ENCODE measurements around the gene PCDH1.

PCDH1 gene

DNA sequence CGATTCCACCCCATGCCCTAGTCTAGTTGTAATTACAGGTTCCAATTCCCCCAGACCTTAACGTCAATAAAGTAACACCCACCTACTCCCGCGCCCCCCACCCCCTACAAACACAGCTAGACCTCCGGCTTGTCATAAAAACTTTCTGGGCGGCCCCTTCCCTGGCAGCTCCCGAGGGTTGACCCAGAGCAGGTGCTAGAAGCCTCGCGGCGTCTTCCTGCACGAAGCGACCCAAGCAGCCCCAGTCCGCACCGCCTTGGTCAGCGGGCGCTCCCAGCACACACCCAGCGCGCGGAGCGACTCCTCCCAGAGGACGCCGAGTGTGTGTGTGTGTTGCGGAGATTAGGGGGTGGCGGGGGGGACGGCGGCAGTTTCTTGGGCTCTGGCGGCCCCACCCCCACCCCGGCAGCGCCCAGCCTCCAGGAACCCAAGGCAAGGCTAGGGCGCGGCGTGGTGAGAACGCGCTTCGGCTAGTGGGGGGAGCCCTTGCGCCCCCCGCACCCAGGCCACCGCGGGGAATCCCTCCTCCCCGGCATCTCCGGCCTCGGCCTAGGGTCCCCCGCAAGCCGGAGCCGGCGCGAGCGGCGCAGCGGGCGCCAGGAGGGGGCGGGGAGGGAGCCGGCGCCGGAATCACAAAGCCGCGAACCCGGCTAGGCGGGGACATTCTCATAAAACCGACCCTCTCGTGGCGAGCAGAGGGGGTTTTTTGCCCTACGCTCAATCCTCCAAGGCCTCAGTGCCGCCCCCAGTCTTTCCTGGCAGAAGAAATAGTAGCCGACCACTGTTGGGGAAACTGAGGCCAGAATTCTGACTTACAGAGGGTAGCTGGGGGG lies 2.2 kb downstream of the PCDH1 start:
- DNase-seq: no peak
- in situ Hi-C loops (cut with MboI; ENCODE audit: low pct_unique_long_range_greater_than_20kb, low sequenced_read_pairs): no loop called here

DNA sequence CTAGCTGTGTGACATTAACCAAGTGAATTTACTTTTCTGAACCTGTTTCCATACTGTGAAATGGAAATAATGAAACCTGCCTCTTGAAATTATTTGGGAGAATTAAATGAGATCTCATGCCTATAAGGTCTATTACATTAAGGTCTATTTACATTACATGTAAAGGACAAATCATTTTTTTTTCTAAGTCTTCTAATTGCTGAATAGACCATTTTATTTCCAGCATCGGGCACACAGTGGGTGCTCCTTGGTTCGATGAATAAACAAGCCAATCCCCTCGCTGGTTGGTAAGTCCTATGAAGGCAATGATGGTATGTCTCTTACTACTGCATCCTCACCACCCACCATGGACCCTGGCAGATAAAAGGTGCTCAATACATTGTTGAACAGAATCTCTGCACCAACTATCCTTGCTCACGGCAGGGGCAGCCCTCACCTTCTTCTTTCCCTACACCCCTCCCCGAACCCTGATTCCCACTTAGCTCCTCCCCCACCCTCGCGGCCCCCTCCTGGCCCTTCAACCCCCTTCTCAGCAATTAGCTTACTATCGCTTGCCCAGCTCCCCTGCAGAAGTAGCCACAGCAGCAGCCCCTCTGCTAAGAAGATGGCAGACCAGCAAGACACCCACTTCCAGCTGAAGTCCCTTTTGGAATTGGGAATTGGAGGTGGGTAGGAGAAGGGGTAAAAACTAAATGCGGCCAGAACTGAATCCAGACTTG lies 3.0 kb downstream of the PCDH1 start:
- in situ Hi-C loops (cut with MboI; ENCODE audit: low pct_unique_long_range_greater_than_20kb, low sequenced_read_pairs): no loop called here
- DNase-seq: no peak

DNA sequence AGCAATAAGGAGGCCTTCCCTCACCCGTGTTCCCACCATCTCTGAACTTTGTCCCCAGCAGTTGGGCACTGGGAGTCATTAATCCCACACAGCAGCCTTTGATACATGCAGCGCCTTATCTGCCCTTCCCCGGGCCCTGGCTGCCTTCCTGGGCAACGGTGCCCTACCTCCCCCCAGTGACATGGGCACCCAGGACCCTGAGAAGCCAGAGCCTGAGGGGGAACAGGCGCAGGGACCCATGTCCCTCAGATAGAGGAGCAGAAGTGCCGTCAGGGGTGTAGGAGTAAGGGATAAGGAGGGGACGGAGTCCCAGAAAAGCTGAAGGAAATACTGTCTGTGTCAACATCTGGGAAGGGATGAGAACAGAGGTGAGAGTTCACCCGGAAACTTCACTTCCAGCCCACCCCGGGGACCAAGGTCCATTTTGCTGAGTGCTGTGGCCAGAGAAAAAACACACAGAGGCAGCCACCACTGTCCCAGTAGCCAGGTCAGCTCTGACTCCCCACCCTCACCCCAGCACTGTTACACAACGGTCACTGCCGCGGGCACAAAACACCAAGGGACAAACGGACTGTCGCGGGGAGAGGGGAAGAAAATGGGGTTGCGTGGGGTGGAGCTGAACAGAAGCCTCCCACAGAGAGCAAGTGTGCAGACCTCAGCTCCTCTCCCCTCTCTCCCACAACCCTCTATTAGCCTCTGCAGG lies 3.8 kb downstream of the PCDH1 start:
- in situ Hi-C loops (cut with MboI; ENCODE audit: low pct_unique_long_range_greater_than_20kb, low sequenced_read_pairs): no loop called here
- no peak for DNase-seq

DNA sequence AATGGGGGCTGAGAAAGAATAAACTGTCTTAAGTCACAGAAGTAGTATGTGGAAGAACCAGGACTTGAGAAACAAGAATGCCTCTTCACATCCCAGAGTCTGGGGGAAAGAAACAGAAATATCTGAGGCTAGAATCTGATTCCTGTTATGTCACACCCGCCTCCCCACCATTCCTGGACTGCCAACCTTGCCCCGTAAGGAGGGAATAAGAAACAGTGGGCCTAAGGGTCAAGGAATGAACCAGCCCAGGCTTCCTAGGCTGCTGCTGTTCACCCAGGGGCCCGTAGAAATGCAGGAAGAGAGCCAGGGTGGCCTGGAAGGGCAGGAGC lies 4.3 kb downstream of the PCDH1 start:
- in situ Hi-C loops (cut with MboI; ENCODE audit: low pct_unique_long_range_greater_than_20kb, low sequenced_read_pairs): no loop called here
- DNase-seq: no peak

DNA sequence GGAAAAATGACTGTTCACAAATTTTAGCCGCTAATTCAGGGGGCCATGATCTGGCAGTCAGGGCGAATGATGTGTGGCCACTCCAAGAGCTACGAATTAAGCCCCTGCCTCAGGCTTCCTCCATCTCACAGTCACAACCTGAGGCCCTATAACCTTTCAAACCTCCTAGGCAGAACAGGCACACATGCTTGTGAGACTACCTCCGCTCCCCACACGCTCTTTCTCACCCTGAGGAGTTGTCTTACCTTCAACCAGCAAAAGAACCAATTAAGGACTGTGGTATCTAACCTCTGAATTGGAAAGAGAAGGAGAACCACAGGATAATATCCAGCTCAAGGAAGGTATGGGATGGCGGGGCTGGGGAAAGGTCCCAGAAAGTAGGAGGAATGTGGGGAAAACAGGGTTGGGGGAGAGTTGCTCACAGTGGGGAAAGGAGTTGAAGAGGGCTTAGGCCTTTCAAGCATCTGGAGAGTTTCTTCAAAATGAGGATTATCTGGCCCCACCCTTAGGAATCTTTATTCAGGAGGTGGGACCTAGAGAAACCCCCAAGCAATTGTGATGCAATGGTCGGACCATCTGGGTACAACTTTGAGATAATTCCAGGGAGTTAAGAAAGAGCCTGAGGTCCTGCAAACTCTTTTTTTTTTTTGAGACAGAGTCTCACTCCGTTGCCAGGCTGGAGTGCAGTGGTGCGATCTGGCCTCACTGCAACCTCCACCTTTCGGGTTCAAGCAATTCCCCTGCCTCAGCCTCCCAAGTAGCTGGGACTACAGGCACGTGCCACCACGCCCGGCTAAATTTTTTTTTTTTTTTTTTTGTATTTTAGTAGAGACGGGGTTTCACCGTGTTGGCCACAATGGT lies 5.5 kb downstream of the PCDH1 start:
- no peak for DNase-seq
- in situ Hi-C loops (cut with MboI; ENCODE audit: low pct_unique_long_range_greater_than_20kb, low sequenced_read_pairs): no loop called here

DNA sequence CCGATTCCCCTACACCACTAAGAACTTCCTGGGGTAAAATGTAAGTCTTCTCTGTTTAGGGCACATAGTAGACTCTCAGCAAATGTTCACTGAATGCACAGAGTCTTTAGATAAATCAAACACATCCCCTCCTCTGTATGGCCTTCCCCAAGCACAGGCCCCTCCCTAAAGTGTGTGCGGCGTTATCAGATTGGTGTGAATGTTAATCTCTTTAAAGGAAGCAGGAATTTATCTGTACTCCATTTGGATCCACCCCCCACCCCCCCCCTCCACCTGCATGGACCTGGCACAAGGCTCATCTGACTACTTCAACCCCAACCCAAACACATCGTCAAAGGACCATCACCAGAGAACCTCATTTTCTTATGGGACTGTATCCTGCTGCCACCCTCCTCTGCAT lies 6.3 kb downstream of the PCDH1 start:
- in situ Hi-C loops (cut with MboI; ENCODE audit: low pct_unique_long_range_greater_than_20kb, low sequenced_read_pairs): no loop called here
- no peak for DNase-seq

DNA sequence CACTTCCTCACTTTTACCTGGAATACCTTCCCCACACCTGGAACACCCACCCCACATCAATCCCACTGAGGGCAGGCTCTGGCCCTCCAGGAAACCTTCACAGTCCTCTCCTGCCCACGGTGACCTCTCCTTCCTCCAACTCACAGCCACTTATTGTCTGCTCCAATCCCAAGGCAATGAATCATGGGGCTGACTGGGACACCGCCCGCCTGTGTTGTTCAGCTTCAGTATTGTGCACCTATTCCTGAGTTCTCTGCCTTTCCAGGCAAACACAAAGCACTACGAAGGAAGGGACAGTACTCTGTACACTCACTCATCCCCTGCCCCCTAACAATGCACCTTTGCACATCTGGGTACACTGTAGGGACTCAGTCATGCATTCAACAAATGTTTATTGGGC lies 7.3 kb downstream of the PCDH1 start:
- no peak for DNase-seq
- in situ Hi-C loops (cut with MboI; ENCODE audit: low pct_unique_long_range_greater_than_20kb, low sequenced_read_pairs): no loop called here

DNA sequence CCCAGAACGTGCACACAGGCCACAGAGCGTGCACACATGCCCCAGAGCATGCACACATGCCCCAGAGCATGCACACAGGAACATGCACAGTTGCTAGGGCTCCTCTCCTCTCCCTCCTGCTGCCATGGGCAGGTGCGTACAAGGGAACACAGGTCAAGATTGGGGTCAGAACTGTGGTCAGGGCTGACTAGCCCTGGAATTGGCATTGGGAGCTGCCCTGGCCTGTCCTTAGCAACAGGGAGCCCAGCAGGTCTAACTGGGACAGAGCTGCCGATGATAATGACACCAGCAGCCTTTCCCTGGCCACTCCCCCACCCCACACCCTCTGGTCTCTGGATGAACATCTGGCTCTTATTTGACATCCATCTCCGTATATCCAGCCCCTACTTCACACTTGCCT lies 8.0 kb downstream of the PCDH1 start:
- no peak for DNase-seq
- in situ Hi-C loops (cut with MboI; ENCODE audit: low pct_unique_long_range_greater_than_20kb, low sequenced_read_pairs): no loop called here

DNA sequence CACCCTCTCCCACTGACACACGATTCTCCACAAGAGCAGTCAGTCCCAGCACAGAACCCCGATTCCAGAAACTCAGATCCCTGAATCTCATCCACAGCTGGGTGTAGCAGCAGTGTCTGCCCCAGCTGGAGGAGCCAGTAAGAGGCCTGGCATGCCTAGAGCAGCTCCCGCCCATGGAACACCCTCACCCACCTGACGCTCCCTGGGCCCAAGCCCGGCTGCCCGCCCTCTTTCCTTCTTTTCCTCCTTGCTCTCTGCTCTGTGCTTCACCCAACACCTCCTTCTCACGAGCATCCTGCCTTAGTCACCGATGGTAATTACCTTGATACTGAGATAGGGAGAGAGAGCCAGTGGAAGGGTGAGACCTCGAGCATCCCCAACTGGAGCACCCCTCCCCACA lies 8.7 kb downstream of the PCDH1 start:
- in situ Hi-C loops (cut with MboI; ENCODE audit: low pct_unique_long_range_greater_than_20kb, low sequenced_read_pairs): no loop called here

DNA sequence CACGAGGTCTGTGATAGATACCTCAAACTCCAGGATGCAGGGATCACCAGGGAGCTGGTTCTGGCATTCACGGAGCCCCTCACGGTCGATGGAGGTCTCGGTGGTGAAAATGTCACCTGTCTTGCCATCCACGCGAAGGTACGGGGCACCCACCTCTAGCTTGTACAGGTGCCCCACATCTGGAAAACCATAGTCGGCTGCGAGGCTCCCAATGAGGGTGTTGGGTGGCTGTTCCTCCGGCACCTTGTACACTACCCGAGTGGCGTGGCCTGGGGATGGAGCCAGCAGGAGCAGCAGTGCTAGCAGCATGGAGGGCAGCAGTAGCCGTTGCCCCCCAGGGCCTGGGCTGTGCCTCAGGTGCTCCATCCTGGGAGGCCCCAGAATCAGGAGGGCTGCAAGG lies 9.2 kb downstream of the PCDH1 start:
- DNase-seq: no peak
- in situ Hi-C loops (cut with MboI; ENCODE audit: low pct_unique_long_range_greater_than_20kb, low sequenced_read_pairs): no loop called here

More for the DNA sequence above, 8.7 kb downstream of the PCDH1 start:
- no peak for DNase-seq

DNA sequence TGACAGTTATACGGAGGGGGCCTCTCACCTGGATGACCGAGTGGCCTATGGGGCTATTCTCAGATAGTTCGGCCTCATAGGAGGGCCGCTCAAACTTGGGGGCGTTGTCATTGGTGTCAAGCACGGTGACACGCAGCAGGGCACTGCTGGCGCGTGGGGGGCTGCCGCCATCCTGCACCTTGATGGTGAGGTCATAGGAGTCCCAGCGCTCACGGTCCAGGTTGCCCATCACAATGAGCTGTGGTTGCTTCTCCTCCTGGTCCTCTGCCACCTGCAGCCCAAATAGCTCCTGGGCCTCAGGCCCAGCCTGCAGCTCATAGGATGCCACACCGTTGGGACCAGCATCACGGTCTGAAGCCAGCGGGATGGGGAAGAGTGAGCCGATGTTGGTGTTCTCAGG lies 9.7 kb downstream of the PCDH1 start:
- DNase-seq: no peak
- in situ Hi-C loops (cut with MboI; ENCODE audit: low pct_unique_long_range_greater_than_20kb, low sequenced_read_pairs): no loop called here

DNA sequence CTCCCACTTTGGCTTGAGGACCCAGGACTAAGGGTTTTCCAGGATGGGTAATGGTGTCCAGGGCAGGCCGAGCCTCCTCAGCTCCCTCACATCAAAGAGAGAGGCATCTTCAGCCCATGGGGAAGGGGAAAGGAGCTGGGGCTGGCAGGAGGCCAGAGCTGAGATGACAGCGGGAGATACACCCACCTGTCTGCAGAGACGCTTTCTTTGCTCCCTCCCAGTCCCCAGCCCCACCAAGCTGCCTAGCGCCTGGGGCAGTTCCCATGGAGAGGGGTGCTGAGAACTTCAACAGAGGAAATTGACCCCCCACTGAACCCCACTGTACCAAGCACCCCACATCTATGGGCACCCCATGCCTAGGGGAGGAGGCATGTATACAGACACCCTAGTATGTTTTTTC lies 10.6 kb downstream of the PCDH1 start:
- in situ Hi-C loops (cut with MboI; ENCODE audit: low pct_unique_long_range_greater_than_20kb, low sequenced_read_pairs): no loop called here
- DNase-seq: no peak

DNA sequence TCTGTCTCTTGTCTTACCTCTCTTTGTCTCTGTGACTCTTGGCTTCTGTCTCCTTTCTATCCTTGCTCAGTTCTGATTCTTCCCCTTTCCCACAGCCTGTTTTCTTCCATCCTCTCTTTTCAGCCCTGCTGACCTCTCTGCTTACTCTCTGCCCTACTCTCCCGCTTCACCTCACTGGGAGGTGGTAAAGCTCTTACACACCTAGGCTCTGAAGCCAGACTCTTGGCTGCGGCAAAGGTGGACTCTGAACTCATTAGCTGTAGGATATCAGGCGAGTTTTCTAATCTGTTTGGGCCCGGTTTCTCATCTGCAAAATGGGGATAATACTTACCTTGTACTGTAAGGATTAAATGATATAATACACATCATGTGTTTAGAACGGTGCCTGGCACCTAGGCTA lies 11.1 kb downstream of the PCDH1 start:
- in situ Hi-C loops (cut with MboI; ENCODE audit: low pct_unique_long_range_greater_than_20kb, low sequenced_read_pairs): no loop called here

DNA sequence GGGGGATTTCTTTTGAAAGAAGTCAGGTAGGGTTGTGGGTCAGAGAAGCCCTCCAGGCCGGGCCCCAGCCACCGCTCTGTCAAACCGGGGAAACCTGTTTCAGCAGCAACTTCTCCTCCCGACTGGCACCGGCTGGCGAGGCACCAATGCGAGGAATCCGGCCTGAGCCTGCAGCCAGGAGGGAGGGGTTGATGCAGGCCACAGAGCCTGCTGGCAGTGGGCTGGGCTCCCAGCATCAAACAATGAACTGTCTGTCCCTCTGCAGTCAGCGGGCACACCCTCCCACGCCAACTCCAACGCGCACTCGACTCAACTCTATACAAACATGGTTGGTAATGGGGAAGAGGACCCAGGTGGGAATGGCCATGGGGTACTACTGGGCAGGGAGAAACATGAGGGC lies 12.1 kb downstream of the PCDH1 start:
- in situ Hi-C loops (cut with MboI; ENCODE audit: low pct_unique_long_range_greater_than_20kb, low sequenced_read_pairs): no loop called here
- no peak for DNase-seq

More for the DNA sequence above, 11.1 kb downstream of the PCDH1 start:
- DNase-seq: no peak

DNA sequence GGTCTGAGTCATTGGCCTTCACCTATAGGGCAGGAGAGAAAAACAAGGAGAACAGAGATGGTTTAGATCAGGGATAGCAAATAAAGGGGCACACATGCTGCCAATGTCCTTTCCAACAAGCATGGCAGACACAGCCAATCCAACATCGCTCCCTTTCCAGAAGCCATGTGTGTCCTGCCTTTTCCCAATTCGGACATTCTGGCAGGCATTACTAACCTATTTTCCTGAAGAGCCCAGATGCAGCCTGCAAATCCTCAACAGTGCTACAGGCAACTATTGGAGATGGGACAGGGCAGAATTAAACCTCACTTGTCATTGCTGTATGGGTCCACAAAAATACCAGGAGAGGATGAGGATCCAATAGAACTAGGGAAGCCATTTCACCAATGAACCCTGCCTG lies 12.8 kb downstream of the PCDH1 start:
- in situ Hi-C loops (cut with MboI; ENCODE audit: low pct_unique_long_range_greater_than_20kb, low sequenced_read_pairs): no loop called here
- no peak for DNase-seq

DNA sequence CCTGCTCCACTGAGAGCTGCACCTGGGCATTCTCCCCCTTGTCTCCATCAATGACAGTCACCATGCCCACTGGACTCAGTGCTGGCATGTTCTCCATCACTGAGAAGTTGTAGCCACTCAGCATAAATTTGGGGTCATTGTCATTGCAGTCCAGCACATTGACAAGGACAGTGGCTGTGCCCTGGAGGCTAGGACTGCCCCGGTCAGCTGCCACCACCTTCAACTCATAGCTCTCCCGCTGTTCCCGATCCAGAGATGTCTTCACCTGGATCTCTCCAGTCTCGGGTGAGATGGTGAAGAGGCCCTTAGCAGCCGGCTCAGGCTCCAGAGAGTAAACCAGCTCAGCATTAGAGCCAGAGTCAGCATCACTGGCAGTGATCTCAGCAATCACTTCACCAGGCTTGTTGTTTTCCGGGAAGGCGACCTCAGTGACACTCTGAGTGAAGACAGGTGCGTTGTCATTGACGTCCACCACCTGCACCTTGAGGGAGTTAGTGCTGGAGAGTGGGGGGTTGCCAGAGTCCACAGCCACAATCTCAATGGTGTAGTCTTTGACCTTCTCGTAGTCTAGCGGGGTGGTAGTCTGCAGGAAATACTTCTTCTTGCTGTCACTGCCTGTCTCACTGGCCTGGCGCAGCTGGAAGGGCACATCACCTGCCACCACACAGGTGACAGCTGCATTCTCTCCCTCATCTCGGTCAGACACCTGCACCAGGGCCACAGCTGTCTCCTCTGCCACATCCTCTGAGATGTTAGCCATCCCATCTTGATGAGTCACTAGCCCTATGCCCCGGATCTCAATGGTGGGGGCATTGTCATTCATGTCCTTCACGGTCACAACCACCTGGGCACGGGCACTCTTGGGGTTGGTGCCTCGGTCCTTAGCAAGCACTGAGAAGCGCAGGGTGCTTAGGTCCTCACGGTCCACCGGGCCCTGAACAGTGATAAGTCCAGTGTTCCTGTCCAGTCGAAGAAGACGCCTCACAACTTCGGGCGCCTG lies 13.5 kb downstream of the PCDH1 start:
- in situ Hi-C loops (cut with MboI; ENCODE audit: low pct_unique_long_range_greater_than_20kb, low sequenced_read_pairs): no loop called here
- no peak for DNase-seq

DNA sequence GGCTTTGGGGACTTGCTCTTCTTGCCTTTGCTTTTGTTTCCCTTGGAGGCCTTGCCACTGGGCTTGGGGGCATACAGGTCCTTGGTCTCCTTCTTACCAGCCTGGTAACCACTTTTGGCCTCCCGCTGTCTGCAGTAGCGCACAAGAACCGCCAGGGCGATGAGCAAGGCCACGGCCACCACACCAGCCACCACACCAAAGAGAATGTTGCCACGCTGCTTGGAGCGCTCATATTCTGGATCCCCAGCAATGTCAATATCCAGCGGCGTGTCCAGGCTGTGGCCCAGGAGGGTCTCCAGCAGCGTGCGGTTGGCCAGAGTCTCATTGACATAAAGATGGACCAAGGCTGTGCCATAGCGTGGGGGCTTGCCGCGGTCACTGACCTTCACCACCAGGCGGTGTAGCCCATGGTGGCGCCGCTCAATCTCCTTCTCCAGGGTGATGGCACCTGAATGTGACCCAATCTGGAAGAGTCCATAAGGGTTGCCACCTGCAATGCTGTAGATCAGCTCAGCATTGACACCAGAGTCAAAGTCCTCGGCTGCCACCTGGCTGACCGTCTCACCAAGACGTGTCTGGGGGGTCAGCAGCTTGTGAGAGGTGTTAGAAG lies 14.5 kb downstream of the PCDH1 start:
- no peak for DNase-seq
- in situ Hi-C loops (cut with MboI; ENCODE audit: low pct_unique_long_range_greater_than_20kb, low sequenced_read_pairs): no loop called here

DNA sequence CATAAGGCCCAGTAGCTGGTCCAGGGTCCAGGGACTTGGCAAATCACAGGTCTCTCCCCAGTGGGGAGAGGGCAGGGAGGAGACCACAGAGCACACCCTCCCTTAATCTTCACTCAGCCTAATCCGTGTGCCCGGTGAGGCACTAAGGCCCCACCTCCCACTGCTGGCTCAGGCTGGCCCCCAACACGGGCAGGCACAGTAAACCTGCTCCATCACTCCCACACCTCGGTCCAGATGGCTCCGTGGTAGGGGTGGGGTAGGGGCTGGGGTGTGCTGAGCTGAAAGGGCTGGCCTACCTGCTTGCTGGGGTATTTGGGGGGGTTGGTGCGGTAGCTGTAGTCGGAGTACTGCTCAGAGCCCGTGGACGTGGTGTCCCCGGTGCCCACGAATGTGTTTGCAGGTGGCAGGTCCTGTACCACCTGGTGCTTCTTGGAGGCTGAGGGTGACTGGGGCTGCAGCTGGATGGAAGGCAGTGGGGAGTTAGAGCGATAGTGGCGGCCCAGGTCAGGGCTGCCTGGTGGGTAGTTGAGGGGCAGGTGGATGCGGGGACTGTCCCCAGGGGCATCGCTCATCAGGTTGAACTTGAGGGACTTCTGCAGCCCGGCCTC lies 15.2 kb downstream of the PCDH1 start:
- DNase-seq: no peak
- in situ Hi-C loops (cut with MboI; ENCODE audit: low pct_unique_long_range_greater_than_20kb, low sequenced_read_pairs): no loop called here

Data from KBM-7 (cell line).